ENCODE data around the gene FHIP1A. TPM values are rescaled to one million over a fixed set of nuclear protein-coding genes. Genes with fewer than 3 reads are reported as not detected.

FHIP1A gene
- total RNA-seq, 1 donor from 2014 or later = 20.8 TPM

DNA sequence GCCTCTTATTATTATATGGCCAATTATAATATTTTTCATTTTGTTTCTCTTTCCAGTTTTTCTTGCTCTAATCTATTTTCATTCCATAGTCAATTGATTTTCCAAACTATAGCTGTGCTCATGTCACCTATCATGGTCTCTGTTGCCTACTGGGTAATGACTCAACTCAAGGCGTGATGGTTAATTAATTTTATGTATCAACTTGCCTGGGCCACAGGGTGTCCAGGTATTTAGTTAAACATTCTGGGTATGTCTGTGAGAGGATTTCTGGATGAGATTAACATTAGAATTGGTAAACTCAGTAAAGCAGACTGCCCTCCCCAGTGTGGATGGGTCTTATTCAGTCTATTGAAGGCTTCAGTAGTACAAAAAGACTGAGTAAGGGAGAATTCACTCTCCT lies 9.9 kb downstream of the FHIP1A start:
- Histone ChIP-seq H3K27me3 (ENCODE audit: control insufficient read depth, insufficient read depth, low read length) (no peaks in the 10 kb centered on the region), H3K4me3 (ENCODE audit: low read depth, low read length) (no peak overlapping the region), H3K36me3 (ENCODE audit: control insufficient read depth, insufficient read depth, low read length) (no peaks in the 10 kb centered on the region)
- TF ChIP-seq CTCF (IDR thresholded peaks at IDR 0.05; ENCODE audit: insufficient read depth, low read length, severe bottlenecking) = no peak
- FAIRE-seq = no peak
- DNase-seq (ENCODE audit: low read depth) = peak; percentile 80

DNA sequence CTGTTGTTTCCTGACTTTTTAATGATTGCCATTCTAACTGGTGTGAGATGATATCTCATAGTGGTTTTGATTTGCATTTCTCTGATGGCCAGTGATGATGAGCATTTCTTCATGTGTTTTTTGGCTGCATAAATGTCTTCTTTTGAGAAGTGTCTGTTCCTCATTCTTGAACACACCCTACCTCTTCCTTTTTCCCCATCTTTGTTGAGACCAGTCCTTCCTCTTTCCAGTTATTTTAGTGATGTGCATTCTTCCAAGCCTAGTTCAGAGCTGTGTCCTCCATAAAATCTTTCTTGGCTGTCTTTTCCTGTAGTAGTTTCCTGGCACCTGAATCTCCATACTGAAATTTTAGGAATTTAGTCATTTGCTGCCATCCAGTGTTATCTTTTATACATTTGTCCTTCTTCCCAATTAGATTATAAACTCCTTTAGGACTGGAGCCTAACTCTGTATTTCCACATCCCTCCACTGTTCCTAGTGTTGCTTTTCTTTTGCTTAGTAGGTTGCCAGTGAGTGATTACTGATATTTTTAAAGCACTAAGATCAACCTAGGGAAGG lies 11.4 kb downstream of the FHIP1A start:
- FAIRE-seq = no peak
- no peak overlapping the region for H3K4me3 ChIP-seq (ENCODE audit: low read depth, low read length)
- no peaks in the 10 kb centered on the region for H3K36me3 ChIP-seq (ENCODE audit: control insufficient read depth, insufficient read depth, low read length)
- no peaks in the 10 kb centered on the region for H3K27me3 ChIP-seq (ENCODE audit: control insufficient read depth, insufficient read depth, low read length)
- DNase-seq (ENCODE audit: low read depth) = no peak
- TF ChIP-seq CTCF (IDR thresholded peaks at IDR 0.05; ENCODE audit: insufficient read depth, low read length, severe bottlenecking) = no peak

DNA sequence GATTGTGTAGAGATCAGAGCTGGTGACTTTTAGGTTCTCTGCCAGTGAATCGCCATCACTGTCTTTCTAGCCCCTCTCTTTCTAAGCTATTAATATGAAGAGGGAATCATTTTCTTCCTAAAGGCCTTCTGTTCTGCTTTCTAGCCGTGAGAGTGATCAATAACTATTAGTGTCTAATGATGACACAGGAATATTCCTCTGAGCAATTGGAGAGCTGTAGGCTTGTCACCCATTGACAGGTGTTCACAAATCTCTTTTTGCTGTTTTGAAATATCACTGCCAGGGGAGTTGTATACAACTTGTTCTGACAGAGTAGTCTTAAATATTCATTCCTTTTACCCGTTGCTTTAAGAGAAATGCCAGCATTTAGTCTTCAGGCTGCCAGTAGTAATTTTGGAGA lies 13.9 kb downstream of the FHIP1A start:
- FAIRE-seq (no peak), DNase-seq (ENCODE audit: low read depth) (no peak)
- Histone ChIP-seq H3K36me3 (ENCODE audit: control insufficient read depth, insufficient read depth, low read length) (no peaks in the 10 kb centered on the region), H3K4me3 (ENCODE audit: low read depth, low read length) (no peak overlapping the region), H3K27me3 (ENCODE audit: control insufficient read depth, insufficient read depth, low read length) (no peaks in the 10 kb centered on the region)
- TF ChIP-seq CTCF (IDR thresholded peaks at IDR 0.05; ENCODE audit: insufficient read depth, low read length, severe bottlenecking) = no peak

GRCh38 chr4:151426513-151426912 lies 17.5 kb downstream of the FHIP1A start:
- DNase-seq (ENCODE audit: low read depth) (no peak), FAIRE-seq (no peak)
- Histone ChIP-seq H3K27me3 (ENCODE audit: control insufficient read depth, insufficient read depth, low read length) (no peaks in the 10 kb centered on the region), H3K36me3 (ENCODE audit: control insufficient read depth, insufficient read depth, low read length) (no peaks in the 10 kb centered on the region), H3K4me3 (ENCODE audit: low read depth, low read length) (no peak overlapping the region)
- no peak for TF ChIP-seq CTCF (IDR thresholded peaks at IDR 0.05; ENCODE audit: insufficient read depth, low read length, severe bottlenecking)

DNA sequence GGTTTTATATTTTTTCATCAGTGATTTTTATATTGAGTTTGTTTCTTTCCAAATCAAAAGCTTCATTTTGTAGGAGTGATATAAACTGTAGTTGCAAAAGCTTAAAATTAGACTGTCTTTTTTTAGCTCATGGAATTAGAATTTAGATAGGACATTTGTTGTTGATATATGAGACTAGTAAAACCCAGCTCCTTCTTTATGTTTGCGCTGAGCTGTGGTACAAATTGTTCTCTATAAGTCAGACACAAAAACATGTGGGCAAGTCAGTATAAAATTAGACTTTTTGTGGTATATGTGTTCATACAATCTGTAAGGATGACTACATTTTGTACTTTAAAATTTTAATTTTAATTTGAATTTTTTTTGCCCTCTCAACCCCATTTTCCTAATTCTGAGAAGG lies 18.3 kb downstream of the FHIP1A start:
- H3K36me3 ChIP-seq (ENCODE audit: control insufficient read depth, insufficient read depth, low read length) = no peaks in the 10 kb centered on the region
- no peaks in the 10 kb centered on the region for H3K27me3 ChIP-seq (ENCODE audit: control insufficient read depth, insufficient read depth, low read length)
- no peak for DNase-seq (ENCODE audit: low read depth)
- no peak for TF ChIP-seq CTCF (IDR thresholded peaks at IDR 0.05; ENCODE audit: insufficient read depth, low read length, severe bottlenecking)
- no peak for FAIRE-seq
- no peak overlapping the region for H3K4me3 ChIP-seq (ENCODE audit: low read depth, low read length)

DNA sequence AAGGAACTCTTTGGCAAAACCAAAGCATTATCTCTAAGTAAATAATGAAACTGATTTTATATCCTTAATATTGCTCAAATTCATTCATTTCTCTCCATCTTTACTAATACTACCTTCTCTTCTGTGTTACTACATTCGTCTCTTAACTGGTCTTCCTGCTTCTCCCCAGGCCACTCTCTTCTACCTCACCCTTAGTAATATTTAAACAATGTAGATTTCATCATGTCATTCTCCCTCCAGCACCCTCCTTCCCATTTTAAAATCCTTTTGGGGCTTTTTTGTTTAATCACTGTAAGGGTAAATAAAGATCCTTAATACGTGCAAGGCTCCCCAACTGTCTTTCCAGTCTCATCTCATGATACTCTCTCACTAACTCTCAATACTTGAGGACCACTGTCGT lies 19.4 kb downstream of the FHIP1A start:
- FAIRE-seq (no peak), DNase-seq (ENCODE audit: low read depth) (peak; percentile 65)
- Histone ChIP-seq H3K36me3 (ENCODE audit: control insufficient read depth, insufficient read depth, low read length) (no peaks in the 10 kb centered on the region), H3K27me3 (ENCODE audit: control insufficient read depth, insufficient read depth, low read length) (no peaks in the 10 kb centered on the region), H3K4me3 (ENCODE audit: low read depth, low read length) (no peak overlapping the region)
- no peak for TF ChIP-seq CTCF (IDR thresholded peaks at IDR 0.05; ENCODE audit: insufficient read depth, low read length, severe bottlenecking)

Measured in bronchial epithelial cell (primary cell).